NCI-H774 (cell line): ENCODE results near the gene CHTF18.
"Not testable (repeated sequence)": the region's sequence is repeated elsewhere in the genome, so short reads cannot be mapped to it uniquely, and the experiment has no call there.

Experiments used
- DNase-seq: peaks from one replicate; lab custom pipeline; 2025; lab: John Stamatoyannopoulos, UW

Gene CHTF18

DNA sequence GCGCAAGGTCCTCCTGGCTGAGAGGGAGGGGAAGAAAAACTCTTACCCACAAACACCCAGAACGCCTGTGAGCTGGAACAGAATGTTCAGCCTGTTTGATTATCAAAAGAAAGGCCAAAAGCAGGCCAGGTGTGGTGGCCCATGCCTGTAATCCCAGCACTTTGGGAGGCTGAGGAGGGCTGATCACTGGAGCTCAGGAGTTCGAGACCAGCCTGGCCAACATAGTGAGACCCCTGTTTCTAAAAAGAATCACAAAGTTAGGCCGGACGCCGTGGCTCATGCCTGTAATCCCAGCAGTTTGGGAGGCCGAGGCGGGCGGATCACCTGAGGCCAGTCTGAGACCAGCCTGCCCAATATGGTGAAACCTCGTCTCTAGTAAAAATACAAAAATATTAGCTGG, 12.1 kb upstream of the CHTF18 start:
- not testable (repeated sequence) for DNase-seq

DNA sequence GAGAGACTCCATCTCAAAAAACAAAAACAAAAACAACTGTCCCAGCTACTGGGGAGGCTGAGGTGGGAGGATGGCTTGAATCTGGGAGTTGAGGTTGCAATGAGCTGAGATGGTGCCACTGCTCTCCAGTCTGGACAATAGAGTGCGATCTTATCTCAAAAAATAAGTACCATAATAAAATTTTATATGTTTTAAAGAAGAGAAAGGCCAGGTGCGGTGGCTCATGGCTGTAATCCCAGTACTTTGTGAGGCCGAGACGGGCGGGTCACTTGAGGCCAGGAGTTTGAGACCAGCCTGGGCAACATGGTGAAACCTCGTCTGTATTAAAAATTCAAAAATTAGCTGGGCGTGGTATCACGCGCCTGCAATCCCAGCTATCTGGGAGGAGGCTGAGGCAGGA, 11.6 kb upstream of the CHTF18 start:
- DNase-seq: no peak

GRCh38 chr16:777826-778225, 10.6 kb upstream of the CHTF18 start:
- no peak for DNase-seq

DNA sequence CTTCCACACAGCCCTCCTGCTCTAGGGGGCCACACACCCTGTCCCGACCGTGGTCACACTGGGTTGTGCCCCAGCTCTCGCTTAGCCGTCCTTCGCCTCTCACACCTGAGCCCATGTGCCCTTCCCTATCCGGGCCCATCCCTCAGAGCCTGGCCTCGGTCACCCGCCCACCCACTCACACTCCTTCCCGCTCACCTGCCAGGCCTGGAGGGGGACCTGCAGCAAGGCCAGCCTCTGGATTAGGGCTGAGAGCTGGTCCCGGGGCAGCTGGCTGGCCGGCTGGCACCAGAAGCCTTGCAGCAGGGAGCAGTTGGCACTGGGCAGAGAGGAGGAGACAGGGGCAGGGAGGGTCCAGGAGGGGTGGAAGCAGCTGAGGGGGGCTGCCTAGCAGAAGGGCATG, 10.0 kb upstream of the CHTF18 start:
- DNase-seq: no peak

- DNase-seq: no peak
These were observed 9.4 kb upstream of the CHTF18 start for GRCh38 chr16:778909-779527.

GRCh38 chr16:779561-779960, 8.9 kb upstream of the CHTF18 start:
- no peak for DNase-seq

- no peak for DNase-seq
These were observed 8.1 kb upstream of the CHTF18 start for GRCh38 chr16:780296-780695.

- DNase-seq: no peak
These were observed 6.9 kb upstream of the CHTF18 start for GRCh38 chr16:781346-782010.

- no peak for DNase-seq
These were observed 6.2 kb upstream of the CHTF18 start for GRCh38 chr16:782258-782657.

- DNase-seq: no peak
These were observed 5.5 kb upstream of the CHTF18 start for GRCh38 chr16:782766-783403.

DNA sequence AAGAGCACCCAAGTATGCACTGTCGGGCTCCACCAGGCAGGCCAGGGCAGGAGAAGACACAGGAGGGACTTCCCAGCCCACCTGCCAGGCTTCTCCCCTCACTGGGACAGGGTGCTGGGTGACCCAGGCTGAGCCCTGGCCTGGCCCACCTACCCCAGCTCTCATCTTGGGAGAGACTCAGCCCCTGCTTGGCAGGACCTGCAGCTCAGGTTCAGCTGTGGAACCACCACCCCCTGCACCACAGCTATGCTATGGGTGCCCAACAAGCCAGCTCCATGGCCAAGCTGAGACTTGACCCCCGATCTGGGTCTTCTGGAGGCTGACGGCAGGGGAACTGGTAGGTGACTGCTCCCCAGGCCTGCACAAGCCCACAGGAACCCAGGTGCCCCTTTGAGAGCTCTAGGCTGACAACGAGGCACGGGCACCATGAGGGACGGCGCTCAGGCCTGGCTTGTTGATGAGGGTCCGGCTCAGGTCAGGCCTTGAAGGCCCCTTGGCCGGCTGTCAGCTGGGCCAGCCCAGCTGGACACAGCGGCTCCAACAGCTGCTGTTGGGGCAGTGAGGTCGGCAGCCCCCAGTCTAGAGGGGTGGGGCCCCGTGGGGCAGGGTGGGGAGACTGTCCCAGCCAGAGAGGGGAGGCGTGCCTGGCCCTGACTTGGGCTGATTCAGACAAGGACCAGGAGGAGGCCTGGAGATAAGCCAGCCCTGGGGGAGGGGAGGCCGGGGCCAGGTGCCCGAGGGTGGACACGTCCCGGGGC, 4.8 kb upstream of the CHTF18 start:
- no peak for DNase-seq

- no peak for DNase-seq
These were observed 4.0 kb upstream of the CHTF18 start for GRCh38 chr16:784431-784830.

GRCh38 chr16:785563-786535, 2.6 kb upstream of the CHTF18 start:
- DNase-seq: no peak

- DNase-seq: no peak
These were observed 976 bp upstream of the CHTF18 start for GRCh38 chr16:787321-787966.

DNA sequence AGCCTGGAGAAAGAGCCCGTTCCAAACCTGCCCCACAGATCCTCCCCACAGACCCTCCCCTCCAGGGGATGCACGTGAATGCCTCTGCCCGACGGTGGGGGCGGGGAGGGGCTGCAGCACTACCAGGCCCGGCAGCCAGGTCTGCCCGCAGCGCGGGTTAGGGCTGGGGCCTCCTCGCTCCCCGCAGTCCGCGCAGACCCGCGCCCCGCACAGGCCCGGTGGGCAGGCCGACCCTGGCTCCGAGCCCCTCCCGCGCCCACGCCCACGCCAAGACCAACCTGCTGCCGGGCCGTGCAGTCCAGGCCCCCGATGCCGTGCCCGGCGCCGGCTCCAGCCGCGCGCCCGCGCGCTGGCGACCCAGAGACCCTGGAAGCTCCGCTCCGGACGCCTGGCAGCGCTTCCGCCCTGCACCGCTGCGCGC, 432 bp upstream of the CHTF18 start, which contains the start of gene RPUSD1:
Gene RPUSD1, minus strand, starts transcription at position 404 of the 421 bp plus-strand sequence. CDS start 644 bp downstream, outside the sequence.
- no peak for DNase-seq

DNA sequence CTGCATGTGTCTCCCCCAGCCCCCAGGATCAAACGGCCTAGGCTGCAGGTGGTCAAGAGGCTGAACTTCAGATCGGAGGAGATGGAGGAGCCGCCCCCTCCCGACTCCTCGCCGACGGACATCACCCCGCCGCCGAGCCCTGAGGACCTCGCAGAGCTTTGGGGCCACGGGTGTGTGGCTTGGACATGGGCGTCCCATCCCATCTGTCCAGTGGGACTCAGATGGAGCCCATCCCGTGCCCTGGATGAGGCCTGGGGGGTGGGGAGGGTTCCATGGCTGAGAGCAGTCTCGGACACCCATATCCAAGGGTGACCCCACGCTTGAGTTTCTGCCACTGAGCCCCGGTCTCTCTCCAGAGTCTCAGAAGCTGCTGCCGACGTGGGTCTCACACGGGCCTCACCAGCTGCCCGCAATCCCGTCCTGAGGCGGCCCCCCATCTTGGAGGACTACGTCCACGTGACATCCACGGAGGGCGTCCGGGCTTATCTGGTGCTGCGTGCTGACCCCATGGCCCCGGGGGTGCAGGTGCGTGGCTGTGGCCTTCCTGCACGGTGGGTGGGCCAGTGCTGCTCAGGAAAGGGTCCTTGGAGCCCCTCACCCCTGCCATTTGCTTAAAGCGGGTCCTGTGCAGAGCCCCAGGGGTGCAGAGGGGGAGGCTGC, 901 bp downstream of the CHTF18 start:
- DNase-seq: no peak

GRCh38 chr16:790086-790485, 1.7 kb downstream of the CHTF18 start:
- no peak for DNase-seq

- DNase-seq: no peak
These were observed 2.7 kb downstream of the CHTF18 start for GRCh38 chr16:791131-791530.

GRCh38 chr16:792221-792995, 4.0 kb downstream of the CHTF18 start:
- no peak for DNase-seq

DNA sequence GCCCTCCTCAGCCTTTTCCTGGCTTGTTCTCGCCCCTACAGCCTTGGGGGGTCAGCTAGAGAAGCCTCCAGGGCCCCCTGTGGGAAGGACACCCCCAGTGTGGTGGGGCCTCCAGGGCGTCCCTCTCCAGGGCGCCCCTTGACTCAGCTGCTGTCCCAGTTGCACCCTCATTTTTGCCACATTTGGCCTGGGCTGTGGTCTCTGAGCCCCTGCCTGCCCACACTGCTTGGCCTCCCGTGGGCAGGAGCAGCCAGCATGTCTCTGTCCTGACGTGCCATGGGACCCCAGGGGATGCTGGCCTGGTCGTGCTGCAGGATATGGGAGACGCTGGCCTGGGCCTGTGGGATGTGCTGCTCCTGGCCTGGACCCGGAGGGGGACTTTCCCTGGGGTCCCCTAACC, 5.0 kb downstream of the CHTF18 start:
- DNase-seq: no peak
